ENCODE results near the gene CORO1A.
"Not testable (repeated sequence)": the region's sequence is repeated elsewhere in the genome, so short reads cannot be mapped to it uniquely, and the experiment has no call there.

CORO1A gene

GRCh38 chr16:30170145-30170544 is 13.3 kb upstream of the CORO1A start:
- DNase-seq (ENCODE audit: low spot score): not testable (repeated sequence)

- no peak for DNase-seq (ENCODE audit: low spot score)
Measured at GRCh38 chr16:30173054-30173453, 10.3 kb upstream of the CORO1A start.

GRCh38 chr16:30176876-30177275 is 6.5 kb upstream of the CORO1A start:
- not testable (repeated sequence) for DNase-seq (ENCODE audit: low spot score)

- no peak for DNase-seq (ENCODE audit: low spot score)
Measured at GRCh38 chr16:30179195-30179594, 4.2 kb upstream of the CORO1A start.

GRCh38 chr16:30179931-30180330 is 3.5 kb upstream of the CORO1A start:
- DNase-seq (ENCODE audit: low spot score): no peak

GRCh38 chr16:30180741-30181140 is 2.7 kb upstream of the CORO1A start:
- DNase-seq (ENCODE audit: low spot score): no peak

GRCh38 chr16:30184096-30184890 is 891 bp downstream of the CORO1A start:
- no peak for DNase-seq (ENCODE audit: low spot score)

GRCh38 chr16:30184891-30185682 is 1.7 kb downstream of the CORO1A start:
- DNase-seq (ENCODE audit: low spot score): no peak

GRCh38 chr16:30185683-30186421 is 2.5 kb downstream of the CORO1A start:
- DNase-seq (ENCODE audit: low spot score): peak; percentile 59

- no peak for DNase-seq (ENCODE audit: low spot score)
Measured at GRCh38 chr16:30186444-30186781, 3.0 kb downstream of the CORO1A start.

GRCh38 chr16:30186782-30187555 is 3.6 kb downstream of the CORO1A start:
- DNase-seq (ENCODE audit: low spot score): no peak

- DNase-seq (ENCODE audit: low spot score): no peak
Measured at GRCh38 chr16:30187556-30187865, 4.1 kb downstream of the CORO1A start.

GRCh38 chr16:30187971-30188561 is 4.7 kb downstream of the CORO1A start:
- no peak for DNase-seq (ENCODE audit: low spot score)

GRCh38 chr16:30191158-30191557 is 7.8 kb downstream of the CORO1A start:
- DNase-seq (ENCODE audit: low spot score): not testable (repeated sequence)

GRCh38 chr16:30193098-30193497 is 9.7 kb downstream of the CORO1A start:
- DNase-seq (ENCODE audit: low spot score): not testable (repeated sequence)

- not testable (repeated sequence) for DNase-seq (ENCODE audit: low spot score)
Measured at GRCh38 chr16:30193615-30194014, 10.2 kb downstream of the CORO1A start, which contains the start of the genes BOLA2B and SLX1A. BOLA2B (minus strand) TSS chr16:30193666; CDS start chr16:30193595, 71 bp downstream. SLX1A (plus strand) TSS chr16:30193875; CDS start chr16:30194085, 210 bp downstream.

- DNase-seq (ENCODE audit: low spot score): not testable (repeated sequence)
Measured at GRCh38 chr16:30194172-30194925, 10.9 kb downstream of the CORO1A start.

GRCh38 chr16:30197001-30197400 is 13.6 kb downstream of the CORO1A start:
- not testable (repeated sequence) for DNase-seq (ENCODE audit: low spot score)

GRCh38 chr16:30199049-30199448 is 15.6 kb downstream of the CORO1A start, which contains the start of gene SULT1A3:
SULT1A3 (plus strand) TSS chr16:30199255; CDS start chr16:30200729, 1,474 bp downstream.
- DNase-seq (ENCODE audit: low spot score): not testable (repeated sequence)

GRCh38 chr16:30199608-30200343 is 16.4 kb downstream of the CORO1A start:
- DNase-seq (ENCODE audit: low spot score): not testable (repeated sequence)

Data from pons (tissue), 1 donor.